Measurements from ENCODE around the gene TUBA4A.

GRCh38 chr2:219246559-219246958 is 7.2 kb downstream of the TUBA4A start:
- TF ChIP-seq CTCF (conservative IDR thresholded peaks at IDR 0.05; ENCODE audit: low read length) (no peak), EZH2phosphoT487 (IDR thresholded peaks at IDR 0.05; ENCODE audit: borderline replicate concordance, low read depth, low read length) (no peak)

All from OCI-LY7 (cell line).